ENCODE results near the gene TPCN1.

DNA sequence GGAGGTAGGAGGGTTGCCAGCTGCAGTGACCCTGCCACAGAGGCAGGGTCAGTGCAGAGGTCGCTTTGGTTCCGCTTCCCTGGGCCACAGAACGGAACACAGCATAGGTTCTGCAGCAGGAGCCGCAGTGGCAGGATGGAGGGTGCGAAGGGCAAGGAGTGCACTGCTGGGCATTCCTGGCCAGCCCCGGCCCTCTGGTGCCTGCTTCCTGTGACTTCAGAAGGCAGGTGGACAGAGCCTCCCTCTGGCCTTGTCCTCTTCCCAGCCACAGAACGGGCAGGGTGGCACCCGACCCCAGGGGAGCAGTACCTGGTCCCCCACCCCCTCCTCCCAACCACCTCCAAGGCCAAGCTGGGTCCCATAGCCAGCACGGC, 75.9 kb downstream of the TPCN1 start:
- no peak for TF ChIP-seq CTCF (IDR thresholded peaks at IDR 0.05; ENCODE audit: insufficient read depth, low read depth, low read length)
- TF ChIP-seq EZH2 (IDR thresholded peaks at IDR 0.05; ENCODE audit: insufficient read depth, low read length) = no peak
